Right cardiac atrium (tissue), 5 donors: ENCODE data around the gene ZNF239. TPM values are rescaled to one million over a fixed set of nuclear protein-coding genes. Genes with fewer than 3 reads are reported as not detected.
A peak's percentile ranks its signal among the peaks of the same experiment; 100 is the strongest.
"Not testable (repeated sequence)": the region's sequence is repeated elsewhere in the genome, so short reads cannot be mapped to it uniquely, and the experiment has no call there.

Experiments used
- ATAC-seq, 2 donors: fragments of 200-7000 bp; cut with Tn5 transposase; one replicate each; pipeline versions ENCODE4 v1.8.0 to v1.9.1; 2020; ENCODE audit warnings: moderate library complexity in 2 of 2, mild to moderate bottlenecking in 1 of 2
- DNase-seq, 3 donors: peaks; one replicate each; pipeline ENCODE4 v3.0.0-alpha.2; 2020
- H3K27ac ChIP-seq: one replicate; pipeline ENCODE4 v1.5.1; 2013; ENCODE audit warnings: mild to moderate bottlenecking, low read length, control low read depth, moderate library complexity
- H3K27me3 ChIP-seq: one replicate; pipeline ENCODE4 v1.6.1; 2013; ENCODE audit not compliant: control insufficient read depth, insufficient read depth
- H3K4me1 ChIP-seq: one replicate; pipeline ENCODE4 v1.6.1; 2013; ENCODE audit warnings: low read length; ENCODE audit not compliant: control insufficient read depth, insufficient read depth
- H3K4me3 ChIP-seq: one replicate; pipeline ENCODE4 v1.5.1; 2013; ENCODE audit warnings: low read length, control low read depth
- H3K9me3 ChIP-seq: one replicate; pipeline ENCODE4 v1.6.1; 2013; ENCODE audit warnings: low read length; ENCODE audit not compliant: control insufficient read depth
- WGBS: extraction: QIAGEN DNeasy Blood & Tissue Kit; methylation state at CpG from one replicate; pipeline ENCODE4 v1.1.7; 2013; 5-methylcytosine and 5-hydroxymethylcytosine counted together
- intact Hi-C, 4 donors: fragments of 100-400 bp; cut with DNase I; formaldehyde crosslinking; loops; one replicate each; pipeline versions ENCODE4 v1.11.0 to v1.14.0; 2022 to 2023
- long read RNA-seq, 4 donors: library from polyadenylated mRNA; unstranded; transcript quantifications; one replicate each; pipeline ENCODE4 v2.0.0, GENCODE V29; 2020 to 2021
- polyA plus RNA-seq: library from polyadenylated mRNA; stranded (reverse); fragments of 200-250 nt; gene quantifications from one replicate; pipeline ENCODE4 v1.2.3, GENCODE V29; 2013
- total RNA-seq, 4 donors: library from RNA; stranded (reverse); fragmentation: NEBNext Ultra II Directional; extraction: Animal tissue kit (Norgen Biotek cat#: 25700); gene quantifications; one replicate each; pipeline ENCODE4 v1.2.1, GENCODE V29; 2021
- donor health status: healthy with polysubstance abuse.
- donor health status: DM: no; HTN: yes; CAD: no.
- donor health status: DM: no; HTN: no; CAD: no.
- donor health status: DM: no; HTN: yes; CAD: no; lungs with severe emphysema.
- donor health status: DM: yes; HTN: yes; CAD: no.

Gene ZNF239
- total RNA-seq (1 to 10 TPM; 1.9 to 2.9 (median 2.2) TPM), polyA plus RNA-seq (0.93 TPM)
- long read RNA-seq, donor 1, partial matches to known transcripts: 0 of 2 reads
- long read RNA-seq, donor 1, other reads (novel, unspliced or antisense): 1 of 2 reads
- long read RNA-seq, donor 2, partial matches to known transcripts: 0 of 1 reads
- long read RNA-seq, donor 2, other reads (novel, unspliced or antisense): 0 of 1 reads
- long read RNA-seq, donor 3, partial matches to known transcripts: 0 of 4 reads
- long read RNA-seq, donor 3, other reads (novel, unspliced or antisense): 0 of 4 reads
- long read RNA-seq, donor 4, partial matches to known transcripts: 0 of 1 reads
- long read RNA-seq, donor 4, other reads (novel, unspliced or antisense): 1 of 1 reads

GRCh38 chr10:43574001-43574892 lies at the start of gene ZNF239:
Gene ZNF239, minus strand, starts transcription at chr10:43574616. Its CDS starts 16,537 bp downstream, at chr10:43558079.
- 3% methylated on average over 78 of the region's 78 CpGs for WGBS
- ATAC-seq (peak; percentile 97 to 99), DNase-seq (peak; percentile 95 to 98 (median 96))
- no peaks in the 10 kb centered on the region for H3K9me3 ChIP-seq
- H3K4me3 ChIP-seq: peak within 1 kb of the TSS; percentile 47
- H3K4me1 ChIP-seq: no peaks in the 10 kb centered on the region
- peak within 1 kb of the TSS; percentile 21 for H3K27ac ChIP-seq
- no peaks in the 10 kb centered on the region for H3K27me3 ChIP-seq
- intact Hi-C loops: no loop called here

- H3K9me3 ChIP-seq: no peaks in the 10 kb centered on the region
- 51% methylated on average over 3 of the region's 3 CpGs for WGBS
- peak; percentile 36 to 55 for ATAC-seq
- intact Hi-C loops: no loop called here
- peak overlapping the region; percentile 48 for H3K4me3 ChIP-seq
- no peak overlapping the region for H3K27ac ChIP-seq
- no peak for DNase-seq
- no peaks in the 10 kb centered on the region for H3K27me3 ChIP-seq
- no peaks in the 10 kb centered on the region for H3K4me1 ChIP-seq
Observed at GRCh38 chr10:43623351-43623750, 48.9 kb upstream of the ZNF239 start.

- no peak for DNase-seq
- no peaks in the 10 kb centered on the region for H3K27me3 ChIP-seq
- H3K4me1 ChIP-seq: no peaks in the 10 kb centered on the region
- intact Hi-C loops: no loop called here
- H3K9me3 ChIP-seq: peaks cover 2% of the 10 kb centered on the region
- WGBS: 81% methylated on average over 2 of the region's 2 CpGs
- ATAC-seq: no peak
- no peak overlapping the region for H3K4me3 ChIP-seq
- no peak overlapping the region for H3K27ac ChIP-seq
Observed at GRCh38 chr10:43622038-43622437, 47.6 kb upstream of the ZNF239 start.

GRCh38 chr10:43619368-43619767 lies 45.0 kb upstream of the ZNF239 start:
- no peak overlapping the region for H3K4me3 ChIP-seq
- intact Hi-C loops: no loop called here
- DNase-seq: no peak
- H3K27ac ChIP-seq: no peak overlapping the region
- WGBS: 94% methylated on average over 2 of the region's 2 CpGs
- no peaks in the 10 kb centered on the region for H3K27me3 ChIP-seq
- H3K9me3 ChIP-seq: peaks cover 7% of the 10 kb centered on the region
- H3K4me1 ChIP-seq: no peaks in the 10 kb centered on the region
- ATAC-seq: no peak

- H3K4me3 ChIP-seq: no peak overlapping the region
- H3K4me1 ChIP-seq: no peaks in the 10 kb centered on the region
- ATAC-seq (no peak), DNase-seq (no peak)
- no peak overlapping the region for H3K27ac ChIP-seq
- no peaks in the 10 kb centered on the region for H3K27me3 ChIP-seq
- intact Hi-C loops: no loop called here
- 88% methylated on average over 6 of the region's 6 CpGs for WGBS
- H3K9me3 ChIP-seq: peaks cover 7% of the 10 kb centered on the region
Observed at GRCh38 chr10:43616697-43617370, 42.4 kb upstream of the ZNF239 start.

- ATAC-seq: no peak
- H3K4me1 ChIP-seq: no peaks in the 10 kb centered on the region
- H3K4me3 ChIP-seq: no peak overlapping the region
- H3K9me3 ChIP-seq: no peaks in the 10 kb centered on the region
- H3K27me3 ChIP-seq: no peaks in the 10 kb centered on the region
- intact Hi-C loops: no loop called here
- DNase-seq: no peak
- H3K27ac ChIP-seq: no peak overlapping the region
Observed at GRCh38 chr10:43610636-43611035, 36.2 kb upstream of the ZNF239 start.

GRCh38 chr10:43607199-43607573 lies 32.8 kb upstream of the ZNF239 start:
- H3K27ac ChIP-seq: no peak overlapping the region
- no peak for ATAC-seq
- intact Hi-C loops: no loop called here
- no peaks in the 10 kb centered on the region for H3K4me1 ChIP-seq
- no peak for DNase-seq
- 80% methylated on average over 10 of the region's 10 CpGs for WGBS
- H3K27me3 ChIP-seq: no peaks in the 10 kb centered on the region
- no peaks in the 10 kb centered on the region for H3K9me3 ChIP-seq
- H3K4me3 ChIP-seq: peak overlapping the region; percentile 83

- WGBS: 3% methylated on average over 58 of the region's 58 CpGs
- DNase-seq (peak; percentile 80 to 92 (median 91)), ATAC-seq (peak; percentile 98 to 99)
- Histone ChIP-seq H3K4me3 (peak within 1 kb of the TSS; percentile 83), H3K27ac (no peak within 1 kb of the TSS), H3K9me3 (no peaks in the 10 kb centered on the region), H3K27me3 (no peaks in the 10 kb centered on the region), H3K4me1 (no peaks in the 10 kb centered on the region)
- intact Hi-C loops: no loop called here
Observed at GRCh38 chr10:43606323-43607198, 32.1 kb upstream of the ZNF239 start, which contains the start of gene ZNF485. Gene ZNF485, plus strand, starts transcription at chr10:43606438. Its CDS starts 613 bp downstream, at chr10:43607051.

- H3K27ac ChIP-seq: no peak overlapping the region
- no peaks in the 10 kb centered on the region for H3K27me3 ChIP-seq
- no peak for DNase-seq
- no peaks in the 10 kb centered on the region for H3K4me1 ChIP-seq
- WGBS: 47% methylated on average over 12 of the region's 12 CpGs
- no peaks in the 10 kb centered on the region for H3K9me3 ChIP-seq
- intact Hi-C loops: no loop called here
- peak overlapping the region; percentile 83 for H3K4me3 ChIP-seq
- peak; percentile 37 to 59 for ATAC-seq
Observed at GRCh38 chr10:43605850-43606322, 31.5 kb upstream of the ZNF239 start.

GRCh38 chr10:43601576-43601975 lies 27.2 kb upstream of the ZNF239 start:
- ATAC-seq, H3K4me3 ChIP-seq, H3K27me3 ChIP-seq, DNase-seq, H3K9me3 ChIP-seq, intact Hi-C loops, H3K4me1 ChIP-seq, H3K27ac ChIP-seq: not testable (repeated sequence)
- WGBS: 88% methylated on average over 6 of the region's 6 CpGs
